PC-9 (cell line): Measurements from ENCODE around the gene CACNA1S.

Experiments
- CTCF ChIP-seq: fragments of 200-600 bp; sonication (generic); conservative IDR thresholded peaks from 2 replicates; pipeline ENCODE4 v1.6.1; 2017; ENCODE audit warnings: mixed run types, antibody characterized with exemption, mild to moderate bottlenecking, moderate library complexity
- EZH2 ChIP-seq: fragments of 200-600 bp; sonication (generic); IDR thresholded peaks from 2 replicates; pipeline ENCODE4 v1.8.0; 2017; ENCODE audit warnings: antibody characterized with exemption, low read depth

- TF ChIP-seq CTCF (no peak), EZH2 (no peak)
These were observed 27.1 kb upstream of the CACNA1S start for GRCh38 chr1:201139306-201139705.
